GM18508 (cell line): ENCODE results near the gene SPIRE2.
"Not testable (repeated sequence)": the region's sequence is repeated elsewhere in the genome, so short reads cannot be mapped to it uniquely, and the experiment has no call there.

ENCODE experiments used
- ATAC-seq: cut with Tn5 transposase; IDR thresholded peaks from one replicate; pipeline ENCODE4 v1.9.1; 2021; ENCODE audit warnings: moderate number of reproducible peaks; ENCODE audit not compliant: insufficient read depth, unreplicated experiment

The SPIRE2 gene

GRCh38 chr16:89805136-89805905 is 23.0 kb upstream of the SPIRE2 start:
- no peak for ATAC-seq

GRCh38 chr16:89806589-89807193 is 21.6 kb upstream of the SPIRE2 start:
- ATAC-seq, result not testable (repeated sequence)

- ATAC-seq, result no peak
Observed at GRCh38 chr16:89808475-89808874, 19.8 kb upstream of the SPIRE2 start.

- ATAC-seq, result no peak
Observed at GRCh38 chr16:89811321-89811720, 17.0 kb upstream of the SPIRE2 start.

GRCh38 chr16:89815639-89816348 is 12.5 kb upstream of the SPIRE2 start:
- no peak for ATAC-seq

GRCh38 chr16:89818851-89819403 is 9.3 kb upstream of the SPIRE2 start:
- ATAC-seq, result not testable (repeated sequence)

- ATAC-seq, result not testable (repeated sequence)
Observed at GRCh38 chr16:89819448-89819847, 8.8 kb upstream of the SPIRE2 start.

- no peak for ATAC-seq
Observed at GRCh38 chr16:89821438-89822187, 6.7 kb upstream of the SPIRE2 start.

GRCh38 chr16:89822188-89823086 is 5.8 kb upstream of the SPIRE2 start:
- ATAC-seq, result no peak

- ATAC-seq, result no peak
Observed at GRCh38 chr16:89823087-89823823, 5.0 kb upstream of the SPIRE2 start.

- not testable (repeated sequence) for ATAC-seq
Observed at GRCh38 chr16:89823824-89824148, 4.5 kb upstream of the SPIRE2 start.

GRCh38 chr16:89826531-89827382 is 1.5 kb upstream of the SPIRE2 start:
- ATAC-seq, result no peak

GRCh38 chr16:89827383-89828198 is 684 bp upstream of the SPIRE2 start:
- no peak for ATAC-seq

GRCh38 chr16:89828870-89829629 is 775 bp downstream of the SPIRE2 start:
- no peak for ATAC-seq

- no peak for ATAC-seq
Observed at GRCh38 chr16:89829630-89830437, 1.6 kb downstream of the SPIRE2 start.
